Frontal cortex (tissue), 4 donors: Measurements from ENCODE around the gene NDUFB11. TPM values are rescaled to one million over a fixed set of nuclear protein-coding genes. Genes with fewer than 3 reads are reported as not detected.

Experiments
- DNase-seq, 2 donors: peaks; one replicate each; pipeline ENCODE4 v3.0.0; 2012; ENCODE audit warnings: low spot score in 2 of 2
- FAIRE-seq: peaks from 2 replicates; lab custom pipeline; 2012; peaks lifted over from hg19 to GRCh38; lab: Jason Lieb, UNC
- small RNA-seq: library from RNA; depleted of rRNA; stranded (forward); fragments of <200 nt; gene quantifications from one replicate; pipeline ENCODE3, GENCODE V24; 2014
- total RNA-seq: library from RNA; depleted of rRNA; stranded (reverse); fragments of >200 nt; gene quantifications from one replicate; pipeline ENCODE4 v1.2.3, GENCODE V29; 2014
- donor health status: control.
- donor health status: control.
- donor health status: control.

The NDUFB11 gene
- total RNA-seq, 1 donor from 2014 or later: 88.0 TPM

DNA sequence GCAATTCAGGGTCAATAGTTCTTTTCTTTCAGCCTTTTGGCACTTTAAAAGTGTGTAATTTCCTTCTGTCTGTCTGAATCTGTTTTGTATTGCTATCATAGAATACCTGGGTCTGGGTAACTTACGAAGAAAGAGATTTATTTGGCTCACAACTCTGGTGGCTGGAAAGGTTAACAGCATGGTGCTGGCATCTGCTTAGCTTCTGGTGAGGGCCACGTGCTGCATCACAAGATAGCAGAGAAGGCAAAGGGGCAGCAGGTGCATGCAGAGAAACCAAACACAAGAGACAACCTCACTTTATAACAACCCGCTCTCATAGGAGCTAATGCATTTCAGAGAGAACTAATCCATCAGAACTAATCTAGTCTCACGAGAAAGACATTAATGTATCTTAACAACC lies 47.5 kb downstream of the NDUFB11 start:
- FAIRE-seq (no peak), DNase-seq (no peak)

- FAIRE-seq: no peak
- DNase-seq: no peak
These were observed 50.6 kb downstream of the NDUFB11 start for GRCh38 chrX:47093860-47094259.

GRCh38 chrX:47093248-47093647 lies 51.3 kb downstream of the NDUFB11 start:
- FAIRE-seq (peak; percentile 51), DNase-seq (no peak)

Small RNA genes lying within 50 kb of the gene (small RNA-seq; reads per million reads assigned to genes)
- gene RNU12-2P: 0.87 reads per million, percentile 61 among the genes with 10 or more reads in this experiment

Other genes with a start within 250 kb of the NDUFB11 start
- gene JADE3, start 232.3 kb downstream of the NDUFB11 start, total RNA-seq: 10.2 TPM
- gene RGN, start 66.3 kb downstream of the NDUFB11 start, total RNA-seq: 2.9 TPM
- gene RBM10, start 519 bp upstream of the NDUFB11 start, total RNA-seq: 37.9 TPM
- gene UBA1, start 49.1 kb upstream of the NDUFB11 start, total RNA-seq: 122 TPM
- 66.4 TPM for gene CDK16, start 74.0 kb upstream of the NDUFB11 start, total RNA-seq
- 181 TPM for gene USP11, start 88.3 kb upstream of the NDUFB11 start, total RNA-seq
- 4.9 TPM for gene ZNF157, start 225.9 kb upstream of the NDUFB11 start, total RNA-seq